GM21381 (cell line): ENCODE measurements around the gene OAS3.
"Not testable (repeated sequence)": the region's sequence is repeated elsewhere in the genome, so short reads cannot be mapped to it uniquely, and the experiment has no call there.

Source experiments
- ATAC-seq: cut with Tn5 transposase; IDR thresholded peaks from one replicate; pipeline ENCODE4 v1.9.1; 2021; ENCODE audit warnings: mild to moderate bottlenecking, moderate library complexity; ENCODE audit not compliant: unreplicated experiment

OAS3 gene

DNA sequence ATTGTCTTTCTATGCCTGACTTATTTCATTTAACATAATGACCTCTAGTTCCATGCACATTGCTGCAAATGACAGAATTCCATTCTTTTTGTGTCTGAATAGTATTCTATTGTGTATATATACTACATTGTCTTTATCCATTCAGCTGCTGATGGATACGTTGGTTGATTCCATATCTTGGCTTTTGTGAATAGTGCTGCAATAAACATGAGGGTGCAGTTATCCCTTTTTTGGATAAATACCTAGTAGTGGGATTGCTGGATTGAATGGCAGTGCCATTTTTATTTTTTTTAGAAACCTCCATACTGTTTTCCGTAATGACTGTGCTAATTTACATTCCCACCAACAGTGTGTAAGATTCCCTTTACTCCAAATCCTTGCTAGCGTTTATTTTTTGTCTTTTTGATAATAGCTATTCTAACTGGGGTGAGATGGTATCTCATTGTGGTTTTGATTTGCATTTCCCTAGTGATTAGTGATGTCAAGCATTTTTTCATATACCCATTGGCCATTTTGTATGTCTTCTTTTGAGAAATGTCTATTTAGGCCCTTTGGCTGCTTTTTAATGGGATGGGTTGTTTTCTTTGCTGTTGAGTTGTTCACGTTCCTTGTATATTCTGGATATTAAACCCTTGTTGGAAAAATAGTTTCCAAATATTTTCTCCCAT is 42.4 kb downstream of the OAS3 start:
- ATAC-seq = no peak

DNA sequence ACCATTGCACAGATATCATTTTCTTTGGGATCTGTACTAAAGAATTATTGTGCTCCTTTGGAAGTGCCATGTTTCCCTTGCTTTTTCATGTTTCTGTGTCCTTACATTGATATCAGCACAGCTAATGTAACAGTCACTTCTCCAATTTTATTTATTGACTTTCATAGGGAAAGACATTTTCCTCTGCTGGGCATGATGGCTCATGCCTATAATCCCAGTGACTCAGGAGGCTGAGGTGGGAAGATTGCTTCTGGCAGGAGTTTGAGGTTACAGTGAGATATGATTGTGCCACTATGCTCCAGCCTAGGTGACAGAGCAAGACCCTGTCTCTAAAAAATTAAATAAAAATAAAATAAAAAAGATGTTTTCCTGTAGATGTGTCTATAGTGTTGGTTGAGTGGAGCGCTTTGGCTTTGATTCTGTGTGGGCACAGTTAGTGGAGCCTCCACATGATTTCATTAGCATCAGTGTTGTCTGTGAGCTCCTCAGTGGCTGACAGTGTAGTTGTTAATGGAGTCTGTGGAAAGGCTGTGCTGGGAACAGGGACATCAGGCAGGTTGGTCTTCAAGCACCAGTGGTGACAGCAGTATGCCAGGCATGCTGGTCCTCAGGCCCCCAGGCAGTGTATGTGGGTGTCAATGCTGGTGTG is 47.5 kb downstream of the OAS3 start:
- no peak for ATAC-seq

DNA sequence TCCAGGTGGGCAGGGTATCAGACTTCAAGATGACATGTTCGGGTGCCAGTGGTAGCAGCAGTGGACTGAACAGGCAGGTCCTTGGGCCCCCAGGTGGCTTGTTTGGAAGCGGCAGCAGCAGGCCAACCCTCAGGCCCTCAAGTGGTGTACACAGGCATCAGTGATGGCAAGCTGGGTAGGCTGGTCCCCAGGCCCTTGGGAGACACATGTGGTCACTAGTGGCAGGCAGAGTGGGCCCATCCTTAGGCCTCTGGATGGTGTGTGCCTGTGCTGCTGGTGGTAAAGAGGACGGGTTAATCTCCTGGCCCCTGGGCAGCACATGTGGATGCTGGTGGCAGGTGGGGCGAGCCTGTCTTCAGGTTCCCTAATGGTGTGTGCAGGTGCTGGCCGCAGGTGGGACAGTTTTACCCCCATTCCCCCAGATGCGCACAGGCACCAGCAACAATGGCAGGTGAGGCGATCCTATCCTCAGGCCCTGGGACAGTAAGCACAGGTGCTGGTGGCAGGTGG is 48.1 kb downstream of the OAS3 start:
- ATAC-seq = no peak

DNA sequence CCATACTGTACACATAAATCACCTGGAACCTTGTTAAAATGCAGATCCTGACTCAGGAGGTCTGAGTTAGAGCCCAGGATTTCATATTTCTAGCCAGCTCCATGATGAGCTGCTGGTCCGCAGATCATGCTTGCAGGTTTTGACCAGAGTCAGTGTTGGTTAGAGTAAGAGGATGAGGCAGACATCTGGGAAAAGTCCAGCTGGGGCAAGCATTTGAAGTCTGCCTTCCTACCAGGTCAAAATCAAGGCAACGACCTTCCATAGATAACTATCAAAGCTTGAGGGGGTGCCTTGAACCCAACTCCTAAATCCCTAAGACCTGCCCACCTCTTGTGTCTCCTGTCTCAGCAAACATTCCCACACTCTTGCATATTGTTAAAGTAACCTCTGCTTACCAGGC is 49.3 kb downstream of the OAS3 start:
- no peak for ATAC-seq

DNA sequence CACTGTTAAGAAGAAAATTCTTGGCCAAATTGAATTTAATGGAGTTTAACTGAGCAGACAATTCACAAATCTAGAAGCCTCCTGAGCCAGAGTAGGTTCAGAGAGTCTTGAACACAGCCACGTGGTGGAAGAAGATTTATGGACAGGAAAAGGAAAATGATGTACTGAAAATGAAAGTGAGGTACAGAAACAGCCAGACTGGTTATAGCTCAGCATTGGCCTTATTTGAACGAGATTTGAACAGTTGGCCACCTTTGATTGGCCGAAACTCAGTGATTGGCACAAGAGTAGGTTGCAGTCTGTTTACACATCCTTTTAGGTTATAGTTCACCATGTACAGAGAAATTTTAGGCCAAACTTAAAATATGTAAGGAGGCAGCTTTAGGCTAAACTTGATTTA is 50.0 kb downstream of the OAS3 start:
- no peak for ATAC-seq

DNA sequence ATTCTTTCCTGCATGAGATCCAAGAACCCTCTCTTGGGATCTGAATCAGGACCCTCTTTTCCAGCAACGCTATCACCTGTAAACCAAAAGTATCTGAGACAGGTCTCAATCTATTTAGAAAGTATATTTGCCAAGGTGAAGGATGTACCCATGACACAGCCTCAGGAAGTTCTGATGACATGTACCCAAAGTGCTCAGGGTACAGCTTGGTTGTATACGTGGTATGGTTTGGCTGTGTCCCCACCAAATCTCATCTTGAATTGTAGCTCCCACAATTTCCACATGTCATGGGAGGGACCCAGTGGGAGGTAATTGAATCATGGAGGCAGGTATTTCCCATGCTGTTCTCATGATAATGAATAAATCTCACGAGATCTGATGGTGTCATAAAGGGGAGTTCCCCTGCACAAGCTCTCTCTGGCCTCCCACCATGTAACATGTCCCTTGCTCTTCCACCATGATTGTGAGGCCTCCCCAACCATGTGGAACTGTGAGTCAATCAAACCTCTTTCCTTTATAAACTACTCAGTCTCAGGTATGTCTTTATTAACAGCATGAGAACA is 50.6 kb downstream of the OAS3 start:
- ATAC-seq = not testable (repeated sequence)

DNA sequence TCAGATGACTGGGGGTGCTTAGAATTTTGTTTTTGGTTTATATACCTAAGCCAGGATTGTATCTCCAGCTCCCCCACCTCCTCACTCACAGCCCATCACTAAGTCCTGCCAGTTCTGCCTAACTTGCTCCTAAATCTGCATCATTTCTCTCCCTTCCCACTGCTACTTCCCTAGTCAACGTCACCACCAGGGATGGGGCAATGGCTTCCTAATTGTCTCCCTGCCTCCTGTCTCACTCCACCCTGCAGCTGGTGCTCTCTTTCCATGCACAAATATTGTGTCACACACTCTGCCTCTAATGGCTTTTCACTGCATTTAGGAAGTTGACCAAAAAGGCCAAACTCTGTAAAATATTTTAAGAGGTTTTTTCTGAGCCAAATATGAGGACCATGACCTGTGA is 51.5 kb downstream of the OAS3 start:
- no peak for ATAC-seq

DNA sequence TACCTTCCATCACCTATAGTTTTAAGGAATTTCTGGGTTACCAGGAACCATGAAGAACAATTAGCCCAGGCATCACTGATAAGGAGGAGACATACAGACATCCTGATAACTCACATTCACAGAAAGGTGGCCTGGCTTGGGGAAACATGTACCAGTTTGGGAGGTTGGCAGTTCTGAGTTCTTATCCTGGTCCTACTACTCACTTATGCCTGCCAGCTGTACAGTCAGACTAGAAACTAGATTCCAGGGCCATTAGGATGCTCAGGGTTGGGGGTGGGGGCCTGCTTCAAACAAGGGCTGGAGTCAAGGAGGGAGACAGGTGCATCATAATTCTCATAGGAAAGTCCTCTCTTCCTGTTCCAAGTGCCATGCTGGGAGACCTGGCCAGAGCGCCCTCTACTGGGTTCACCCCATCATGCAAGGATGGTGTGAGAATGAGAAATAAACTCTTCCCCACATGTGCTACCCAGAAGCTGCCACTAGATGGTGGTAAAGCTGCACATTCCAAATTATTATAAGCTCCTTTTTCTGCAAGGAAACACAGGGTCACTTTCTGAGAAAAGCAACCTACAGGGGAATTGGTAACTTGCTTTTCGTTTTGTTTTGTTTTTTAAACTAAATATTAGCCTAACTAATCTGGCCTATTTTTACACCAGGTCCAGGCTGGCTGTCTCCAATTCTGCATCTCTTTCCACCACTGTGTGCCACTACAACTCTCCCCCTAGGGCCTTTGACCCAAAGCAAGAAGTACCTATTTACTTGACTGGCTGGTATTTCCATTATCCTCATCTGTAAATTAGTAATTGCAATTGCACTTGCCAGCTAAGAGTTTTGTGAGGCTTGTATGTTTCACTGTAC is 54.5 kb downstream of the OAS3 start:
- ATAC-seq = no peak

DNA sequence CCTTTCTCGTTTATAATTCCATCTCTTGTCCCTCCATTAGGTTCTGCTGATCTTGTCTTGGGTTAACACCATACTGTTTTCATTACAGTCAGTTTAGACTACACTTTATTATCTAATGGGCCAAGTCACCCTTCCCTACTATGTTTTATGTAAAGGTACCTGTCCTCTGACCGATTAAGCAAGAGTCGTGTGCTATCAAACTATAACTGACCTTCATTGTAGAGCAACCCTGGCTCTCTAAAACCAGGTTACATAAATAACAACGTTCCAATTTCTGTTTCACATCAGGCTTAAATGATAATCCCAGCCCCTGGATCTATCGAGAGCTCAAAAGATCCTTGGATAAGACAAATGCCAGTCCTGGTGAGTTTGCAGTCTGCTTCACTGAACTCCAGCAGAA is 56.7 kb downstream of the OAS3 start:
- no peak for ATAC-seq

DNA sequence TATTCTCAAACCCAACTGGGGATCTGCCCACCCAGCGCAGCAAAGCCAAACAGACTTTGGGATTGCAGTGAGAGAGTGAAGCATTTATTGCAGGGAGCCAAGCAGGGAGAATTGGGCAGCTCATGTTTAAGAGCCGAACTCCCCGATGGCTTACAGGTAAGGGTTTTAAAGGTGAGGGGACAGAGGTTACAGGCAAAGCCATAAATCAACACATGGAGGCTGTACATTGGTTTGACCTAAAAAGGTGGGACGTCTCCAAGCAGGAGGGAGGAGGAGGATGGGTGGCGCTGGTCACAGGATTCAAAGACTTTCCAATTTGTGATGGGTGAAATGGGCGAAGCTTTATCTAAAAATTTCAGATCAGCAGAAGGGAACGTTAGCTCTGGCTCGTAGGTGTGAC is 58.2 kb downstream of the OAS3 start:
- no peak for ATAC-seq

DNA sequence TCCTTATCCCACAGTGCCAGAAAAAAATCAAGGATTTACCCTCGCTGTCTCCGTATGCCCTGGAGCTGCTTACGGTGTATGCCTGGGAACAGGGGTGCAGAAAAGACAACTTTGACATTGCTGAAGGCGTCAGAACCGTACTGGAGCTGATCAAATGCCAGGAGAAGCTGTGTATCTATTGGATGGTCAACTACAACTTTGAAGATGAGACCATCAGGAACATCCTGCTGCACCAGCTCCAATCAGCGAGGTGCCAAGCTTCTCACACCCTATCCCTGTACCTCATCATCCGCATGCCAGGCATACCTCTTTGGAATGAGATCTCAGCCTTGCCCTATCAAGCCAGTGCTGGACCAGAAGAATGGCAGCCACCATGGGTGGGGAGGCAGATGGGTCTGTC is 59.2 kb downstream of the OAS3 start:
- ATAC-seq = no peak

DNA sequence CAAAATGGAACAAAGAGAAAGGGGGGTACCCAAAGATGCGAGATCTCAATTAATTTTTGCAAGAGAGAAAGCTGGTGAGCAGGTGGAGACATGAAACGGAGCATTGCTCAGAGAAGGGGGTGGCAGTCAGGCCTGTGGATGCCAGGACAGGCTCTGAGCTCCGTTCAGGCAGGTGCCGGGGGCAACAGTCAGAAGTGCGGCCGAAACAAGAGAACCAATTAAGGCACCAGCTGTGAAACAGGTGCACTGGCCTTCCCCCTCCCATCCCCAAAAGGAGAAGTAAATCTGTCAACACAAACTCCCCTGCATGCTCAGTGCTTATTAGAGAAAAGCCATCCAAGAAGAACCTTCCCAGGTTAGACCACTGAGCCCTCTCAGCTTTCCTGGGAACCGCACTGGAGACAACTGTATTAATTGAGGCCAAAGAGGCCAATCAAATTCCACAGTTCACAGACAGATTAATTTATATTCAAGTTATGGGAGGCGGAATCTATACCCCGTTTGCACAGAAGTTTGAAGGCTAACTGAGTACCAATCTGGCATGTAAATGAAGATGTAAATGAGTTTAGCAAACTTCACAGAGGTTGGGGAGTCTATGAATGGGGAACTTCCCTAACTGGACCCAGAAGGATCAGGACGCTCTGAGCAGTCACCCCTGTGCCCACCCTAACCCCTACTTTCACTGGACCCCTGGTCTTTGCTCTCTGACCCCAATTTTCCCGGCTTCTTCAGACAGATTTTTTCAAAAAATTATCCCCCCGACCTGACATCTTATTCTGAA is 60.9 kb downstream of the OAS3 start:
- no peak for ATAC-seq

DNA sequence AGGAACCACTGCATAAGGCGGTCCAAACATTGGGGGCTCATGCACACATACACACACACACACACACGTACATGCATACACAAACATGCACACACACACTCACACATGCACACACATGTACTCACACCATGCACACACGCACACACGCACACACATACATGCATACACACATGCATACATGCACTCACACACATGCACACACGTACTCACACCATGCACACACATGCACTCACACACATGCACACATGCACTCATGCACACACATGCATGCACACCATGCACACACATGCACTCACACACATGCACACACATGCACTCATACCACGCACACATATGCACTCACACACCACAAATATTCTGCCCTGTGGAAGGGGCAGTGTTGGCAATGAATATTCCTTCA is 62.2 kb downstream of the OAS3 start:
- no peak for ATAC-seq

DNA sequence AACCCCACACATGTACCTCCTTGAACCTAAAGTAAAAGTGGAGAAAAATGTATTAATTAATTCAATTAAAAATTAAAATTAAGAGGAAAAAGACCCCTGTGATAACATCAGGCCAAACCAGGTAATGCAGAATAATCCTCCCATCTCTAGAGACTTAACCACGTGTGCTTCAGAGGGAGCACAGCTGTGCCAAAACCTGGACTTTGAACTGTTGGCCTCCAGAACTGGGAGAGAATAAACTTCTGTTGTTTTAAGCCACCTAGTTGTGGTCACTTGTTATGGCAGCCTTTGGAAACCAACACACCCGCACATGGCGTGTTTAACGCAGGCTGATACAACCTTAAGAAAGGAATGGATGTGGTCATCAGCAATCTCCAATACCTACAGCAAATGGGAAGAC is 63.9 kb downstream of the OAS3 start:
- ATAC-seq = no peak

DNA sequence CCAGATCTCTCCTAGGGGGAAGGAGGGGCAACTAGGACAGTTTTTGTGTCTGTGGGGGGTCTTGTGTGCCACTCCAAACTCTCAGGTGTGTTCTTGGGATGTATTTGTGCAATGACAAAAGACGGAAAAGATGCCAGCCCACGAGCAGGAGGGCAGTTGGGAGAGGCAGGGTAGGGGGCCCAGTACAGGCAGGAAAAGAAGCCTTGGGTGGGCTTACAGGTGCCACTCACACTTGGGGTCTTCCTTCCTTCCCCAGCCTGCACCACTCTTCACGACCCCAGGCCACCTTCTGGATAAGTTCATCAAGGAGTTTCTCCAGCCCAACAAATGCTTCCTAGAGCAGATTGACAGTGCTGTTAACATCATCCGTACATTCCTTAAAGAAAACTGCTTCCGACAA is 64.4 kb downstream of the OAS3 start:
- ATAC-seq = no peak

DNA sequence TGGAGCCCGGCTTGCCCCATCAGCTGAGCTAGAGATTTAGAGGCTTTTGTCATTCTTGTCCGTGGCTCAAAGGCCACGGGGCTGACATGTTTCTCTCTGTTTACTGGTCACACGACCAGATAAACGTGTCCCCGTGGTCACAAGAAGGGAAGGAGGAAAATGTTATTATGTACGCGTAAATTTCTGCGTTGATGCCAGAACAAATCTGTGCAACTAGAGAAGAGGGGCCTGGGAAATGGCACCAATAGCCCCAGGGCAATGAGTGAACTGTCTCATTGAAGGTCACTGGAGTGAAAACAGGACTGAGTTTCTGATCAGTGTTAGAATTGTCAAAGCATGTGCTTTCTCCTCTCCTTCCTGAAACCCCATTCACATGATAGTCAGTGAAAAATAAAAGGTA is 65.4 kb downstream of the OAS3 start:
- ATAC-seq = no peak

DNA sequence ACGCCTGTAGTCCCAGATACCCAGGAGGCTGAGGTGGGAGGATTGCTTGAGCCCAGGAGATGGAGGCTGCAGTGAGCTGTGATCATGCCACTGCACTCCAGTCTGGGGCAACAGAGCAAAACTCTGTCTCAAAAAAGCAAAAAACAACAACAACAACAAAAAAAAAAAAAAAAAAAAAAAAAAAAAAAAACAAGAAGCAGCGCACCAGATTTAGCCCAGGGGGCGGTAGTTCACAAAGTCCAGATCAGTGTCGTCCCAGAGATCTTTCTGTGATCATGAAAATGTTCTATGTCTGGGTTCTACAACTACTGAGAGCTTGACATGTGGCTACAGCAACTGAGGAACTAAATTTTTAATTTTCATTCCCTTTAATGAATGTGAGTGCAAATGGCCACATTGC is 67.5 kb downstream of the OAS3 start:
- no peak for ATAC-seq

DNA sequence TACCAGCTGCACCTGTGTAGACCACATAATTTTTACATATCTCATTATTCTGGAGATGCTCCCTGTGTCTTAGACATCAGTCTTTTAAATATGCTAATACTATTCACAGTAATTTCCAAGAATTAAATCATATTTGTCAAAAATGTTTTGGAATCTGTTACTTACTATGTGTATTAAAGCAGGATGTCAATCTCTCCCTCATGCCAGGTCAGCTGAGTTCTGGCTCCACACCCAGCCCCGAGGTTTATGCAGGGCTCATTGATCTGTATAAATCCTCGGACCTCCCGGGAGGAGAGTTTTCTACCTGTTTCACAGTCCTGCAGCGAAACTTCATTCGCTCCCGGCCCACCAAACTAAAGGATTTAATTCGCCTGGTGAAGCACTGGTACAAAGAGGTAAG is 67.9 kb downstream of the OAS3 start:
- no peak for ATAC-seq

DNA sequence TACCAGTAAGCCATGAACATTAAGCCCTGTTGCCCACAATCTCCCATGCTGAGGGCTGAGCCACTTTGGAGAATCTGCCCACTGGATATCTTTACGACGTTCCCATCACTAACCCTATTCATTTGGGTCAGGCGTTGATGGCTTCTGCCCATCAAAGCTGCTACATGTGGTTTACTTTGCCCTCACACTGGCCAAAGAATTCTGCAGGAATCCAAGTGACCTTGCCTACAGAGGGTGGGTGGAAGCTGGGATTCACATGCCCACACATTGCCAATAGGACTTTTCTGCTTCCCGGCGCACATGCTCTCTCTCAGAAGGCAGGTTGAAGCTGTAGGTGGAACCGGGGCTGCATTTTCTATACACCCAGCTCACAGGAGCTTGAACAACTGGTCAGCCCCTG is 68.4 kb downstream of the OAS3 start:
- ATAC-seq = no peak

DNA sequence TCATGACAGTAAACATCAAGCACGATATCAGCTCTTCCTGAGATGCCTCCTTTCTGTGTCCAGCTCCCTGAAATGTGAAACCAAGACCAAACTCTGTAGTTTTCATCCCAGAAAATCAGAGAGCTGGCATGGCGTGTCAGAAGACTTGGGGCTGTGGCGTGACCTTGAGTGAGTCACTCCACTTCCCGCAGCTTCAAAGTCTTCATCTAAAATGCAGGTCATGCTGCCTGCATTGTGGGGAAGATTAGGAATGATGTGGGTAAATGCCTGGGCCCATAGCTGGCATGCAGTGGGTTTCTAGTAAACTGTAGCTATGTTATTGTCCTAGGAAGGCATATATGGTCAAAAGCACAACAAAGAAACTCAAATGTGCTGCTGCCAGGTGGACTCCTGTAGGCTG is 68.9 kb downstream of the OAS3 start:
- ATAC-seq = no peak

DNA sequence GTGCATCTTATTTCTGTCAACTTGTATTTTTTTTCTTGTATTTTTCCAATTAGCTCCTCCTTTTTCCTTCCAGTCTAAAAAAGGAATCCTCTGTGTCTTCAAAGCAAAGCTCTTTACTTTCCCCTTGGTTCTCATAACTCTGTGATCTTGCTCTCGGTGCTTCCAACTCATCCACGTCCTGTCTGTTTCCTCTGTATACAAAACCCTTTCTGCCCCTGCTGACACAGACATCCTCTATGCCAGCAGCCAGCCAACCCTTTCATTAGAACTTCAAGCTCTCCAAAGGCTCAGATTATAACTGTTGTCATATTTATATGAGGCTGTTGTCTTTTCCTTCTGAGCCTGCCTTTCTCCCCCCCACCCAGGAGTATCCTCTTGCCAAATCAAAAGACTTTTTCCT is 72.4 kb downstream of the OAS3 start:
- no peak for ATAC-seq
